Activated T-helper 9 cell treated with anti-CD3 and anti-CD28 coated beads, Interleukin-2, amount 50 U/mL, for 16 hours (primary cell): ENCODE results near the gene RAB11B.
"Not testable (repeated sequence)": the region's sequence is repeated elsewhere in the genome, so short reads cannot be mapped to it uniquely, and the experiment has no call there.

Experiments
- DNase-seq: peaks from one replicate; pipeline ENCODE4 v3.0.0-alpha.2; 2020; ENCODE audit warnings: low read depth

The RAB11B gene

DNA sequence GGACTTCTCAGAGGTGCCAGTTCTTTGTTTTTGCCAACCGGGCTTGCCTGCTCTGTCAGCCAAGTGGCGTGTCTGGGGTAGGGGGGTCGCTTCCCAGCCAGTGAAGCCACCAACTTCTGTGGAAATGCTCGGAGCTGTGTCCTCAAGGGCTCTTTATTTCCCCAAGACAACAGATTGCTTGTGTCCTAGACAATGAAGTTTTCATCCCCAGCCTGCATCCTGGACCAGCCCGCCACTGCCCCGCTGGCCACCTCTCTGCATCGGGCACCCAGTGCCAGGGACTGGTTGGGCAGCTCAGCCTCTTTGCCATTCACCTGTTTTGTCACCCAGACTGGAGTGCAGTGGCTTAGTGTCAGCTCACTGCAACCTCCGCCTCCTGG, 3.7 kb downstream of the RAB11B start:
- no peak for DNase-seq

GRCh38 chr19:8395621-8396082, 5.5 kb downstream of the RAB11B start:
- no peak for DNase-seq

DNA sequence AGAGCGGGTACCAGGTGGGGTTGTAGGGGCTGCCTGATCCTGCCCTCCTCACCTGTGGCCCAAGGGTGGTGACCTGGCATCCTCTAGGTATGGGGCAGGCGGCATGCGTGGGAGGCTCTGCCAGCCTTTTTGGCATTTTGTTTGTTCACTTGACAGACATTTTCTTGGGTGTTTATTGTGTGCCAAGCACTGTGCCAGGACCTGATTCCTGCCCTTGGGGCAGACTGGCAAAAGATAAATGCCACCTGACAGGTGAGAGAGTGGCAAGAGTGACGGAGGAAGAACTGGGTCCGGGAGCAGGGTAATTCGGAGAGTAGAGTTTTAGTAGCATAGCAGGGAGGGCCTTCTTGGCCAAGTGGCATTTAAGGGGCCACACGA, 6.0 kb downstream of the RAB11B start:
- no peak for DNase-seq

DNA sequence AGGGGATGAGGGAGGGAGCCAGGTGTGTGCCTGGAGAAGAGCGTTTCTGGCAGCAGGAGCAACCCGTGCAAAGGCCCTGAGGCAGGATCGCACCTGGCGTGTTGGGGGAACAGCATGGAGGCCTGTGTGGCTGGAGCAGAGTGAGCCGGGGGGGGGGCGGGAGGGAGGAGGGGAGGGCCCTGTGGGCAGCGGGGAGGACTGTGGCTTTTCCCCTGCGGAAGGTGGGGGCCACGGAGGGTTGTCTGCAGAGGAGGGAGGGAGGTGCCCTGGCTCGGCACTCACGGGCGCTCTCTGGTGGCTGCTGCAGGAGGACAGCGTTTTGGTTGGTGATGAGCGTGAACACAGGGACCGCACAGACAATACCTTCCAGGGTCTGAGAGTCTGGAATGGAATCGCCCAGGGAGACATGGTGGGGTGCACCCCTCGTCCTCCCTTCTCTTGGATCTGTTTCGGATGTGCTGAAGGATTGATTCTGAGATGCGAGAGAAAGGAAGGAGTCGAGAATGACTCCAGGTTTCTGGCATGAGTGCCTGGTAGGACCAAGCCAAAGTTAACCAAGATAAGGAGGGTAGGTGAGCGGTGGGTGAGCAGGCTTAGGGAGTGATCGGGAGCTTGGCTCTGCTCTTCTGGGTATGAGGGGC, 6.5 kb downstream of the RAB11B start:
- DNase-seq: peak; percentile 47

DNA sequence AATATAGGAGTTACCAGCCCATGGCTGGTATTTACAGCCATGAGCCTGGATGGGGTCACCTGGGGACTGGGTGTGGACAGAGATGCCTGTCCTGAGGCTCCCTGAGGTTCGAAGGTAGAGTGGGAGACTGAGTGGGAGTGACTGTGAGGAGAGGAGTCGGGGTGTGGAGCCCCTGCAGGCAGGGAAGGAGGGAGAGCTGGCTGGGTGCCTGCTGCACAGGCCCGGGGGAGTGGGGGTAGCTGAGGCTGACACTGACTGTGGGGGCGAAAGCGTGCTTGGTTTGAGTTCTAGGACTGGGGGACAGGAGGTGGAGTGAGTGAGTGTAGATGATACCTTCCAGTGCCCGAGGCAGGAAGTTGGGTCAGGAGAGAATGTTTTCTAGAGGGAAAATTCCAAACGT, 7.1 kb downstream of the RAB11B start:
- no peak for DNase-seq

- DNase-seq: no peak
Measured at GRCh38 chr19:8397746-8398310, 7.7 kb downstream of the RAB11B start.

GRCh38 chr19:8398311-8398771, 8.2 kb downstream of the RAB11B start:
- DNase-seq: no peak

GRCh38 chr19:8399681-8400188, 9.6 kb downstream of the RAB11B start:
- no peak for DNase-seq

DNA sequence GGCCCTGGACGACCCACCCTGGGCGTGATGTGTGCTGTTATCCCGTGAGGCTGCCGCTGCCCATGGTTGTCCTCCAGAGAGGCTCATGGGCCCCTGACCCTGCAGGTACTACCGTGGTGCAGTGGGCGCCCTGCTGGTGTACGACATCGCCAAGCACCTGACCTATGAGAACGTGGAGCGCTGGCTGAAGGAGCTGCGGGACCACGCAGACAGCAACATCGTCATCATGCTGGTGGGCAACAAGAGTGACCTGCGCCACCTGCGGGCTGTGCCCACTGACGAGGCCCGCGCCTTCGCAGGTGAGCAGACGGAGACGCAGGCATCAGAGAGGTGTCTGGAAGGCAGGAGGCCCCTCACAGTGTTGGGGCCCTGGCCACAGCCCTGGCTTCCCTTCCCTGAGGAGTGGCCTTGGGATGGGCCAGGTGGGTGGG, 11.8 kb downstream of the RAB11B start:
- no peak for DNase-seq

GRCh38 chr19:8403098-8403819, 13.1 kb downstream of the RAB11B start:
- DNase-seq: no peak

GRCh38 chr19:8403820-8404109, 13.6 kb downstream of the RAB11B start:
- no peak for DNase-seq

DNA sequence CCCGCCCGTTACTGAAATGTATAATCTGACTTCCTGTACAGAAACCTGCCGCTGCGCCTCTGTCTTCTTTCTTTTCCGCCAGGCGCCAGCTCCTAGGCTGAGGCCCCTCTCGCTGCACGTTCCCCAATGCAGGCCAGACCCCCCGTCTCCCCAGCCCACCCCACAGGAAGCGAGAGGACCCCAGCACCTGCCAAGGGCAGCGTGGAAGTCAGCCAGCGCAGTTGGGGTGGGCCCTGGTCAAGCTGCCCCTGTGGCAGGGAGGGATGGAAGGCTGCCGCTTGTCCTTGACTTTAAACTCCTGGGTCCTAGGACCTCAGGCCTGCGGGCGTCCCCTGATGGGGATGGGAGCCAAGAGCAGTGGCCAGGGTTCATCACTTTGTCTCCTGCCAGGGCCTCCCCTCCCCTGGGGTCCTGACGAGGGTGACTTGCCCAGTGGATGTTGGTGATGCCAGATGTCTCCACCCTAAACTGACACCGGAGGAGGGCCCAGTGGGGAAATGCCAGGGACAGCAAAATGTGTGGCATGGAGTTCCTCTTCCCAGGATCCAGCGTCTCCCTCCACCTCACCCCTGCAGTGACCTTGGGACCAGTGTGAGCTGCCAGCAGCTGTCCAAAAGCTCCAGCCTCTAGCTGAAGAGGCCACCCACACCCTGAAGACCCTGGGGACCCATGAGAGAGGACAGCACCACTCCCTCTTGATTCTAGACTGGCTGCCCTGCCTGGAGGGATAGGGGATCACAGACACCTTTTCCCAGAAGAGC, 14.4 kb downstream of the RAB11B start:
- no peak for DNase-seq

GRCh38 chr19:8410718-8411117, 20.6 kb downstream of the RAB11B start:
- DNase-seq: not testable (repeated sequence)

GRCh38 chr19:8412783-8413628, 22.8 kb downstream of the RAB11B start, which contains the start of gene MARCHF2:
TSS of gene MARCHF2 (plus strand) at chr19:8413305. CDS start at chr19:8421841, 8,536 bp downstream.
- peak; percentile 92 for DNase-seq

DNA sequence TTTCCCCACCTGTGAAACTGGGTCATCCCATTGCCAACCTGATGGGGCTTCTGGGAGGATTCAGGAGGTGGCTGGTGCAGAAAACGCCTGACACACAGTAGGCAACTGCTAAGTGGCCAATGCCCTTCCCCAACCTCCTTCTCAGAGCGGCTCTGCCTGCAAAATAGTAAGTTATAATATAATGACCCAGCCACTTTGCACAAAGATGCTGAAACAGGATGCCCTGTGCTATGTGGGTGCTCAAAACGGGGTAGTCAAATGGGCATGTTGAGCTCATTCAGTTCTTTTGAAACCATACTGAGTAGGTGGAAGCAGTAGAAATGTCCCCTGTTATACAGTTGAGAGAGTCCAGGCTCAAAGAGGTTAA, 23.5 kb downstream of the RAB11B start:
- DNase-seq: no peak

GRCh38 chr19:8416796-8417195, 26.6 kb downstream of the RAB11B start:
- DNase-seq: no peak

GRCh38 chr19:8421484-8422461, 31.6 kb downstream of the RAB11B start:
- no peak for DNase-seq

- no peak for DNase-seq
Measured at GRCh38 chr19:8423817-8424223, 33.7 kb downstream of the RAB11B start.

- DNase-seq: not testable (repeated sequence)
Measured at GRCh38 chr19:8425331-8425730, 35.2 kb downstream of the RAB11B start.

- DNase-seq: no peak
Measured at GRCh38 chr19:8426283-8426682, 36.1 kb downstream of the RAB11B start.
